Uterus (tissue), 4 donors: ENCODE measurements around the gene OMG. TPM values are rescaled to one million over a fixed set of nuclear protein-coding genes. Genes with fewer than 3 reads are reported as not detected.

Source experiments
- DNase-seq, 2 donors: peaks; one replicate each; pipeline ENCODE4 v3.0.0-alpha.2; 2019 to 2020
- H3K27ac ChIP-seq, 2 donors: fragments of 200-600 bp; sonication (generic); 1 replicate in 1 of 2; 2 replicates in 1 of 2; pipeline ENCODE4 v1.5.1; 2016 to 2018
- H3K27me3 ChIP-seq, 2 donors: fragments of 200-600 bp; sonication (generic); one replicate each; pipeline ENCODE4 v1.5.1; 2018 to 2019; ENCODE audit warnings: control low read depth in 1 of 2
- H3K36me3 ChIP-seq, 2 donors: fragments of 200-600 bp; sonication (generic); one replicate each; pipeline ENCODE4 v1.5.1; 2019; ENCODE audit warnings: control low read depth in 1 of 2
- H3K4me1 ChIP-seq, 2 donors: fragments of 200-600 bp; sonication (generic); one replicate each; pipeline ENCODE4 v1.5.1; 2018 to 2019; ENCODE audit warnings: control low read depth in 1 of 2
- H3K4me3 ChIP-seq, 2 donors: fragments of 200-600 bp; sonication (generic); 1 replicate in 1 of 2; 2 replicates in 1 of 2; pipeline ENCODE4 v1.5.1; 2018 to 2019; ENCODE audit warnings: mild to moderate bottlenecking in 1 of 2
- H3K9me3 ChIP-seq, 2 donors: fragments of 200-600 bp; sonication (generic); one replicate each; pipeline ENCODE4 v1.5.1; 2019; ENCODE audit warnings: control low read depth in 1 of 2
- POLR2A ChIP-seq, 2 donors: fragments of 450-650 bp; IDR thresholded peaks; one replicate each; pipeline ENCODE4 v1.6.1; 2016; ENCODE audit warnings: antibody characterized with exemption in 2 of 2, mild to moderate bottlenecking in 1 of 2, moderate library complexity in 1 of 2
- intact Hi-C: fragments of 100-400 bp; cut with DNase I; formaldehyde crosslinking; loops from one replicate; pipeline ENCODE4 v1.15.1; 2023; ENCODE audit warnings: low total_unique reads
- total RNA-seq, 4 donors: library from RNA; depleted of rRNA in 3 of 4; stranded (reverse); fragments of >200 nt in 3 of 4; gene quantifications; one replicate each; pipeline versions ENCODE4 v1.1.0 to v1.2.4, GENCODE V29; 2014 to 2023
- TF ChIP-seq, protein P1 (sequence below), 4 experiments: fragments of 200-600 bp in 2 of 4; fragments of 450-650 bp in 2 of 4; sonication (generic) in 2 of 4; IDR thresholded peaks; one replicate each; pipeline ENCODE4 v1.5.1; 2016 to 2019; ENCODE audit warnings: antibody characterized with exemption in 4 of 4, mild to moderate bottlenecking in 2 of 4, moderate library complexity in 1 of 4
- donor health status: DM: yes; HTN: yes; CAD: no.

OMG gene
- total RNA-seq, 4 donors from 2014 or later, result 0.51 to 1.0 TPM; not detected in 2

DNA sequence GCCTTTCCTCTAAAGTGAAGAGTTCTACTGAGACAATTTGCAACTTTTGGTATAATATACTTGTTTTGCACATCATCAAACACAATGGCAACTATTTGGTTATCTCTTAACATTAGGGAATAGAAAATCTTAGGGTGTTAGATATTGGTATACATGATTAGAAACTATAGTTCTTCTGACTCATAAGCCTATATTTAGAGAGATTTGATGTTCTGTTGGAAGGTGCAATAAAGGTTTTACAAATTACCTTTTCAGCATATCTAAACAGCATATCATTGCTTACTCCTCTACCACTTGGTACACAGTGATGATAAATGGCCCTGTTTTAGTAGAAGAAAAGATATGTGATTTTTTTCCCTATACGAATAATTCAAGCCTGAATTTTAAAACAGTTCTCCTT lies 10.6 kb upstream of the OMG start:
- no peak for DNase-seq
- Histone ChIP-seq H3K36me3 (no peaks in the 10 kb centered on the region), H3K27me3 (no peaks in the 10 kb centered on the region), H3K4me1 (no peaks in the 10 kb centered on the region), H3K4me3 (no peak overlapping the region), H3K9me3 (no peaks in the 10 kb centered on the region), H3K27ac (no peak overlapping the region)
- intact Hi-C loops, result no loop called here
- TF ChIP-seq POLR2A (IDR thresholded peaks at IDR 0.05), result no peak
- TF ChIP-seq, protein P1, sequence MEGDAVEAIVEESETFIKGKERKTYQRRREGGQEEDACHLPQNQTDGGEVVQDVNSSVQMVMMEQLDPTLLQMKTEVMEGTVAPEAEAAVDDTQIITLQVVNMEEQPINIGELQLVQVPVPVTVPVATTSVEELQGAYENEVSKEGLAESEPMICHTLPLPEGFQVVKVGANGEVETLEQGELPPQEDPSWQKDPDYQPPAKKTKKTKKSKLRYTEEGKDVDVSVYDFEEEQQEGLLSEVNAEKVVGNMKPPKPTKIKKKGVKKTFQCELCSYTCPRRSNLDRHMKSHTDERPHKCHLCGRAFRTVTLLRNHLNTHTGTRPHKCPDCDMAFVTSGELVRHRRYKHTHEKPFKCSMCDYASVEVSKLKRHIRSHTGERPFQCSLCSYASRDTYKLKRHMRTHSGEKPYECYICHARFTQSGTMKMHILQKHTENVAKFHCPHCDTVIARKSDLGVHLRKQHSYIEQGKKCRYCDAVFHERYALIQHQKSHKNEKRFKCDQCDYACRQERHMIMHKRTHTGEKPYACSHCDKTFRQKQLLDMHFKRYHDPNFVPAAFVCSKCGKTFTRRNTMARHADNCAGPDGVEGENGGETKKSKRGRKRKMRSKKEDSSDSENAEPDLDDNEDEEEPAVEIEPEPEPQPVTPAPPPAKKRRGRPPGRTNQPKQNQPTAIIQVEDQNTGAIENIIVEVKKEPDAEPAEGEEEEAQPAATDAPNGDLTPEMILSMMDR (IDR thresholded peaks at IDR 0.05), result no peak

DNA sequence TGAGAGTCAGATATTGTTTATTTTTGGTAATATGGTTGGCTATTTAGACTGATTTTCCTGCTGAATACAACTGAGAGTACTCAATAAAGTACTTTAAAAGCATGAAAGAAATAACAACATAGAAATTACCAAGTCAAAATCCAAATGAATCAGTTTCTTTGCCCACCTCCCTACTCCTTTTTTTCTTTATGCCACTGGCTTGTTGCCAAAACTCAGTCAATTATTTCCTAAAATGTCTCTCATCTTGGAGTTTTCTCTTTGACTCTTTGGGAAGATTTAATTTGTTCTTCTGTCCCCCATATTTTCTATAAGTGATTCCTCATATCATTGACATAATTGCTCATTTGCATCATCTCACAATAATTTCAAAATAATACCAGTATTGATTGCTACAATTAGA lies 2.6 kb upstream of the OMG start:
- H3K4me1 ChIP-seq, result no peaks in the 10 kb centered on the region
- no peak for DNase-seq
- H3K9me3 ChIP-seq, result no peaks in the 10 kb centered on the region
- intact Hi-C loops, result no loop called here
- H3K36me3 ChIP-seq, result no peaks in the 10 kb centered on the region
- H3K27me3 ChIP-seq, result no peaks in the 10 kb centered on the region
- H3K27ac ChIP-seq, result no peak overlapping the region
- H3K4me3 ChIP-seq, result no peak overlapping the region
- TF ChIP-seq, protein P1 (IDR thresholded peaks at IDR 0.05), result no peak
- TF ChIP-seq POLR2A (IDR thresholded peaks at IDR 0.05), result no peak

DNA sequence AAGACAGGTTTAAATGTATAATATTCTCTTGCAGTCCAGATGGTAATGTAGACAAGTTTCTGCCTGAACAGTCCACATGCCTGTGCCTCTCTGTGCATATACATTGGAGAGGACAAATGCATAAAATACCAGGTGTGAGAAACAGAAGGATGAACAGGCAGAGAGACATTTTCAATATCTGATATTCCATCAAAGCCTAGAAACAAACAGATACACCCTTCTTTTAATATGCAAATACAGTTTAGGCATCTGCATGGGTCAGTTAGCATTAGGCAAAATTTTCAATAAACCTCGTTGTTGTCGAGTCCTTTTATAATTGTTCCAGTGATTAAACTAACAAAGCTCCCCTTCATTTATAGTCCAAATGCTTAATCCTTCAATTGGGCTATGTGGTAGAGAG lies 897 bp downstream of the OMG start:
- intact Hi-C loops, result no loop called here
- H3K27ac ChIP-seq, result no peak overlapping the region
- H3K36me3 ChIP-seq, result no peaks in the 10 kb centered on the region
- H3K27me3 ChIP-seq, result no peaks in the 10 kb centered on the region
- no peak overlapping the region for H3K4me3 ChIP-seq
- TF ChIP-seq POLR2A (IDR thresholded peaks at IDR 0.05), result no peak
- TF ChIP-seq, protein P1 (IDR thresholded peaks at IDR 0.05), result no peak
- no peak for DNase-seq
- H3K4me1 ChIP-seq, result no peaks in the 10 kb centered on the region
- H3K9me3 ChIP-seq, result no peaks in the 10 kb centered on the region

DNA sequence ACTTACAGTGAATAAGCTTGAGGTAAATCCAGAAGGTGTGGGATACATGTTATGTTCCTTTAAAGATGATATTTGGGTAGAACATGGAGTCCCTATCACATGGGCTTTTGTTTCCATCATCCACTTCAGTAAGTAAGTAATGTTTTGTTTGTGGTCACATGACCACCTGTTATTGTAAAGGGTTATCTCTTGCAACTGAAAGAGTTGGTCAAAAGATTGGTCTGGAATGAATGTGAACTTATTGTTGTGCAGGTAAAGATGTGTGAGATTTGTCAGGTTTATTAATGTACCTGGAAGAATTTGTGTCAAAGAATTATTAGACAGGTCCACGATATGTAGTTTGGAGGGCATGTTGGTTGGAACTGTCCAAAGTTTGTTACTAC lies 1.6 kb downstream of the OMG start:
- H3K4me3 ChIP-seq, result no peak overlapping the region
- no peaks in the 10 kb centered on the region for H3K27me3 ChIP-seq
- no peaks in the 10 kb centered on the region for H3K9me3 ChIP-seq
- H3K27ac ChIP-seq, result no peak overlapping the region
- intact Hi-C loops, result no loop called here
- no peak for TF ChIP-seq POLR2A (IDR thresholded peaks at IDR 0.05)
- TF ChIP-seq, protein P1 (IDR thresholded peaks at IDR 0.05), result no peak
- no peaks in the 10 kb centered on the region for H3K4me1 ChIP-seq
- DNase-seq, result no peak
- H3K36me3 ChIP-seq, result no peaks in the 10 kb centered on the region

DNA sequence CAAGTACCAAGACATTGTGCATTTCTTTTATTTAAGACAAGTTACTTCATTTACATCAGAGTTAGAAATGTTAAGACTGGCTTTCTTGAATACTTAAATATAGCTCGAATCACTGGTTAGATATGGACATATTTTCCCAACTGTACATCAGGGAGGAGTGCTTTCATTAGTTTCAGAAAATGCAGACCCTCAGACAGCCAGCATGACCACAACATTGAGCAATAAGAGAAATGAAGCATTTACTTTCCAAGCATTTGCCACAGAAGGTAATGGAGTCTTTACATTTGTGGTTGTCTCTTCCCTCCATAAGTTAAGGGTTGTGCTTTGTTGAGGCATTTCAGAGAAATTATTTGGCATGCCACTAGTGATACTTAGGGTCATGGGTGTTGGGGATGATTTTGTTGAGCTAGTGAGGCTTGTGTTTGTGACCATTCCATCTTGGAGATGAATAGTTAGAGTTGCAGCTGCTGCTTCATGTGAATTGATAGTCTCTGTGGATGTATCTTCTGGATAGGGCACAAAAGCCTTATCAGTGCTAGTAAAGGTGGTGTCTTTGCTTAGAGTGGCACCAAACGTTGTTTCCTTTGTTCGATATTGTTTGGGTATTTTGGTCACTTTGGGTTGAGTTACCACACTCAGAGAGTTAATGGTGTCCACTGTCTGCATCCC lies 2.1 kb downstream of the OMG start:
- H3K9me3 ChIP-seq, result no peaks in the 10 kb centered on the region
- H3K4me3 ChIP-seq, result no peak overlapping the region
- no peaks in the 10 kb centered on the region for H3K4me1 ChIP-seq
- intact Hi-C loops, result no loop called here
- no peaks in the 10 kb centered on the region for H3K27me3 ChIP-seq
- no peak overlapping the region for H3K27ac ChIP-seq
- no peak for DNase-seq
- TF ChIP-seq, protein P1 (IDR thresholded peaks at IDR 0.05), result no peak
- TF ChIP-seq POLR2A (IDR thresholded peaks at IDR 0.05), result no peak
- H3K36me3 ChIP-seq, result no peaks in the 10 kb centered on the region
